GM19025 (cell line): ENCODE results near the gene GOSR2.
"Not testable (repeated sequence)": the region's sequence is repeated elsewhere in the genome, so short reads cannot be mapped to it uniquely, and the experiment has no call there.

Experiments
- ATAC-seq: cut with Tn5 transposase; IDR thresholded peaks from one replicate; pipeline ENCODE4 v1.9.1; 2021; ENCODE audit warnings: mild to moderate bottlenecking, low read depth, moderate library complexity; ENCODE audit not compliant: unreplicated experiment

Gene GOSR2

DNA sequence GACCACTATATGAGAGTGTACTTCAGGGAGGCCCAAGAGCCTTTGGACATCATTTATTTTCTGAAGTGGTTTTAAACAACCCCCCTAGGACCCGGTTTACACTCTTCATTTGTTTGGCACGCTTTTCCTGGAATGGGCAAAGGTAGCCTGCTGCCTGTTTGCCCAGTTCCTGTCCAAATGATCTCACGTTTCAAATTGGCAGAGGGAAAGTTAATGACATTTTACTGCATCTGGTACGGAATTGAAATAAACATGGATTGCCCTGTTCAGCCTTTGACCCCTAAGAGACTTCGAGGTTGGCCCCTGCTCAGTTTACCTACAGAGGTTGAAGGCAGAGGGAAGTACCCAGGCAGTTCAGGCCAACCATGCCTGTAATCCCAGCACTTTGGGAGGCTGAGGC lies 61.9 kb downstream of the GOSR2 start:
- no peak for ATAC-seq

DNA sequence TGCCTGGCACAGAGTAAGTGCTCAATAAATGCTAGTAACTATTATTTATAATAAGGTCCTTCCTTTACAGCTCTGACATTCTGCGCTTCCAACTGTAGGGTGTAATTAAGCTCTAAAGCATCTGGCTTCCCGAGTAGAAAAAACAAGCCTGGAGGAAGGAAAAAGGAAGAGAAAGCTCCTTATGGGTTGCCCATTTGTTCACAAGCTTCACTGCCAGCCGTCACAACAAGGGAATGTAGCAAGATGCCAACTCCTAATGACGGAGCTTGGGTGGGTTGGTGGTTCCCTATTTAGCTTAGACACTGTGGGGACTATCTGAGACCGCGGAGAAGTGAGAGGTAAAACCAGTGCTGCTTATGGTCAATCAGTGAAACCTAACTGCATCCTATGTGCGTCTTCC lies 63.4 kb downstream of the GOSR2 start:
- no peak for ATAC-seq

DNA sequence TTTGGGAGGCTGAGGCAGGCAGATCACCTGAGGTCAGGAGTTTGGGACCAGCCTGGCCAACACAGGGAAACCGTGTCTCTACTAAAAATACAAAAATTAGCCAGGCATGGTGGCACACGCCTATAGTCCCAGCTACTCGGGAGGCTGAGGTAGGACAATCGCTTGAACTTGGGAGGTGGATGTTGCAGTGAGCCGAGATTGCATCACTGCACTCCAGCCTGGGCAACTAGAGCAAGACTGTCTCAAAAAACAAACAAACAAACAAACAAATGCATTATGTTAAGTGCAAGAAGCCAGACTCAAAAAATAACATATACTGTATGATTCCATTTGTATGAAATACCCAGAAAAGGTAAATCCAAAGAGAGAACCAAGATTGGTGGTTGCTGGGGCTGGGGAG lies 65.0 kb downstream of the GOSR2 start:
- not testable (repeated sequence) for ATAC-seq

GRCh38 chr17:46989637-46990431 lies 66.9 kb downstream of the GOSR2 start:
- ATAC-seq: no peak

DNA sequence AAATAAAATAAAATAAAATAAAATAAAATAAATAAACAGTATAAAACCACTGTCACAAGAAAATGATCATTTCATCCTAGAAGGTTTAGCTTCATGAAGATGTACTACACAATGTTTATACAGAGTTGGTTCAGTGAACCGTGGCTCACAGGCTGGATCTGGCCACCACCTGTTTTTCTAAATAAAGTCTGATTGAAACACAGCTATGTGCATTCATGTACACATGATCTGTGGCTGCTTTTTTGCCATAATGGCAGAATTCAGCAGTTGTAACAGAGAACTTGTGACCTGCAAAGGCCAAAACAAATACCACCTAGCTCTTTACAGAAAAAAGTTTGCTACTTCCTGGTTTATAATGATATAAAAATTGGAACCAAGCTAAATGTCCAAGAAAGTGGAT lies 68.7 kb downstream of the GOSR2 start:
- no peak for ATAC-seq
